Measurements from ENCODE around the gene CCDC136.

The CCDC136 gene

DNA sequence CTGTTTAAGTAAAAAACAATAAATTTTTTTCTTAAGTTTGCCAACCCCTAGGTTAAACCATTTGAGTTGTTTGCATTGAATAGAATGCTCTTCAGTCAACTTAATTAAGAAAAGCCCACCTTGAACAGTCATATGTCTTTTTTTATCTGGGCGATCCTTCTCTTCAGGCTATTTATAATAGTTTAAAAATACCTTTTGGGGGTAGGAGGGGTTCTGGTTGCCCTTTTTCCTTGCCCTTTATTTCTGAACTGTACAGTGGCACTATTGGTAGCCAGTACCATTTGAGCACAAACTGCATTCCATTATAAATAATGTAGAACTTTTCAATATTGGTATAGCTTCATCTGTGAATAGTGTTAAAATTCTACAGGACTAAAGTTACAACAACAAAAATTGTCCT, 39.5 kb upstream of the CCDC136 start:
- in situ Hi-C loops (cut with HindIII; ENCODE audit: low sequenced_read_pairs) = no loop called here
- H3K4me3 ChIP-seq (ENCODE audit: low read depth, low read length) = no peak overlapping the region
- DNase-seq (ENCODE audit: low read depth, low spot score) = no peak
- no peak for TF ChIP-seq CTCF (IDR thresholded peaks at IDR 0.05; ENCODE audit: low read depth, low read length)

DNA sequence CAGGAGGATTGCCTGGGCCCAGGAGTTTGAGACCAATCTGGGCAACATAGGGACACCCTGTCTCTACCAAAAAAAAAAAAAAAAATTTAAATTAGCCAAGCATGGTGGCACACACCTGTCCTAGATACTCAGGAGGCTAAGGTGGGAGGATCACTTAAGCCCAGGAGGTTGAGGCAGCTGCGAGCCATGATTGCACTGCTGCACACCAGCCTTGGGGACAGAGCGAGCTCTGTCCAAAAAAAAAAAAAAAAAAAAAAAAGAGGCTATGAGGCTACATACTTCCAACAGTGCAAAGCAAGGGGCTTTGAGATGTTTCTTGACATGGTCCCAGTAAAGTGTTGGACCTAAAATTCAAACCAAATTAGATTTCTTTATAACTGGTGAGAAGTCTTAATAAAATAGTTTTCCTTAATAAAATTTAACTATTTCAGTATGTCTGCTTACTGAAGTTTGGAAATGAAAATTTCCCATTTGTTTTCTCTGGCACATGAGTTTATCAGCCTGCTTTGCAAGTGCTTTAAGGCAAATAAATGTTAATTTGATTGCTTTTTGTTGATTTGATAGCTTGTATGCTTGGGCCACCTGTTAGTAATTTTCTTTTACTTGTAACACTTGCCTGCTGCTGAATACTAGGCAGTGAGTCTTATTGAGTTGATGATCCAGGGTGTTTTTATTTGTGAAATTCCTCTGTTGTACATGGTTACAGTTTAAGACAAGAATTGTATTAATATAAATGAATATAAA, 36.5 kb upstream of the CCDC136 start:
- no peak for TF ChIP-seq CTCF (IDR thresholded peaks at IDR 0.05; ENCODE audit: low read depth, low read length)
- no peak overlapping the region for H3K4me3 ChIP-seq (ENCODE audit: low read depth, low read length)
- DNase-seq (ENCODE audit: low read depth, low spot score) = no peak
- in situ Hi-C loops (cut with HindIII; ENCODE audit: low sequenced_read_pairs) = no loop called here

DNA sequence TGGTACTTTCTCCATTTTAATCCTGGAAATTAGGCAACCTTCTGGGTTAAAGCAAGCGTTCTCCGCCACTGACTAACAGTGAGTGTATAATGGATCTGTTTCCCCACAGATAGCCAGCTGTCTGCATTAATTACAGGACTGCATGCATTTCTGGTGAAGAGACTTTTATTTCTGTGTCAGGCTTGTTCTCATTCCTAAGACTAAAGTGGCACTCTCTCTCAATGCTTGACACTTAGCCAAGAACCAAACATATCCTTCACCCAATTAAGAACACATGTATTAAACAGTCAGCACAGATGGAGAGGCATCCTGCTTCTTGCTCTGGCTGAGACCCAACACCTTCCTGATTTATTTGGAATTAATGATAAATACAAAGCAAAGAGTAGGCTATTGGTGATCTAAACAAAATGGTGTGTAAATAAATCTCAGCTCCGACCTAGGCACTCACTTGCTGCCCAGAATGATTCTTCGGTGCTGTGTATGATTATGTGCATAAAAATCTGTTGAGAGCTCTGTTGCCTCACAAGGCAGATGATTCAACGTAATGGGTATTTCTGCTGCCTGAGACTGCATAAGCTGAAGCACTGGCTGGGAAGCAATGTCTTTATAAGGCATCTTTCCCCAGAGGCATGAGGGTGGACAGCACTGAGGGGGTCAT, 35.8 kb upstream of the CCDC136 start:
- H3K4me3 ChIP-seq (ENCODE audit: low read depth, low read length) = no peak overlapping the region
- in situ Hi-C loops (cut with HindIII; ENCODE audit: low sequenced_read_pairs) = no loop called here

GRCh38 chr7:128757203-128757602, 34.6 kb upstream of the CCDC136 start:
- no peak for TF ChIP-seq CTCF (IDR thresholded peaks at IDR 0.05; ENCODE audit: low read depth, low read length)
- no peak overlapping the region for H3K4me3 ChIP-seq (ENCODE audit: low read depth, low read length)
- in situ Hi-C loops (cut with HindIII; ENCODE audit: low sequenced_read_pairs) = no loop called here
- DNase-seq (ENCODE audit: low read depth, low spot score) = no peak

More for the DNA sequence above, 35.8 kb upstream of the CCDC136 start:
- TF ChIP-seq CTCF (IDR thresholded peaks at IDR 0.05; ENCODE audit: low read depth, low read length) = no peak
- DNase-seq (ENCODE audit: low read depth, low spot score) = peak; percentile 87

DNA sequence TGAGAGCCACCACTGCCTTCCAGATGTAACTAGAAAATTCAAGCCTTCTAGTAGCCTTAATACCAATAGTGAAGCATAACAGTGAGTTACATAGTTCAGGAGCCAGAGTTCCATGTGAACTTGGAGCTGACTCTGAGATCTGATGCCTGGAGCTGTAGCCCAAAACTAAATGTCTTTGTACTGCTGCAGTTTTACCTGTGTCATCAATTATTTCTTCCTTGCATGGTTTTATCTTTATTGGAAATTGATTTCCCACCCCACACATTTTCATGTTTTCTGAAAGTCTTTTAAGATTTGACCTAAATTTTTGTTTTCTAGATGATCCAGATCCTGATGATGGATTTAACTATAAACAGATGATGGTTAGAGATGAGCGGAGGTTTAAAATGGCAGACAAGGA, 33.2 kb upstream of the CCDC136 start:
- TF ChIP-seq CTCF (IDR thresholded peaks at IDR 0.05; ENCODE audit: low read depth, low read length) = no peak
- in situ Hi-C loops (cut with HindIII; ENCODE audit: low sequenced_read_pairs) = no loop called here
- H3K4me3 ChIP-seq (ENCODE audit: low read depth, low read length) = no peak overlapping the region
- no peak for DNase-seq (ENCODE audit: low read depth, low spot score)

DNA sequence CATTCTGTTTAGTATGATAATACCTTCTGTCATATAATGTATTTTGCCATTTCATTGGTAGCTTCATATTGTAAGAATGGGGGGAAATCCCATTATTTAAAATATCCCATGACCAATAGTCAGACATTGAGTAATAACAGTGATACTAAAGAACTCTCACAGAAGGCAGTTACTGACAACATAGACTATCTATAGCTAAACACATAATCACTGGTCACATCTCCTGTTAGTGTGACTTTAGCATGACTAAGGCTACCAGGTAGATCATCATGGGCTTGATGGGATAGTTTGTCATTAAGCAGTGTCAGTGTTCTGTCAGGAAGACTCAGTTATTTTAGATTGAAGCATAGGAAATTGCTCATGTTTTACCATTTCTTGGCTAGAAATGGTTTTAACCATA, 32.5 kb upstream of the CCDC136 start:
- in situ Hi-C loops (cut with HindIII; ENCODE audit: low sequenced_read_pairs) = no loop called here
- no peak overlapping the region for H3K4me3 ChIP-seq (ENCODE audit: low read depth, low read length)
- TF ChIP-seq CTCF (IDR thresholded peaks at IDR 0.05; ENCODE audit: low read depth, low read length) = no peak
- no peak for DNase-seq (ENCODE audit: low read depth, low spot score)

Measured in astrocyte of the spinal cord (primary cell).